NCI-H510A (cell line): ENCODE results near the gene POU2F2.

Experiments
- DNase-seq: peaks from one replicate; lab custom pipeline; 2025; lab: John Stamatoyannopoulos, UW

POU2F2 gene

GRCh38 chr19:42154471-42155323, 22.5 kb upstream of the POU2F2 start:
- no peak for DNase-seq

GRCh38 chr19:42153672-42154433, 21.6 kb upstream of the POU2F2 start:
- DNase-seq, result no peak

GRCh38 chr19:42152910-42153671, 20.8 kb upstream of the POU2F2 start:
- no peak for DNase-seq

- no peak for DNase-seq
These were observed 19.8 kb upstream of the POU2F2 start for GRCh38 chr19:42151782-42152684.

GRCh38 chr19:42150911-42151361, 18.7 kb upstream of the POU2F2 start:
- no peak for DNase-seq

GRCh38 chr19:42150364-42150763, 18.1 kb upstream of the POU2F2 start:
- DNase-seq, result no peak

- no peak for DNase-seq
These were observed 17.4 kb upstream of the POU2F2 start for GRCh38 chr19:42149447-42150202.

- DNase-seq, result no peak
These were observed 16.0 kb upstream of the POU2F2 start for GRCh38 chr19:42148266-42148665.

- DNase-seq, result no peak
These were observed 11.3 kb upstream of the POU2F2 start for GRCh38 chr19:42143341-42144234.

- no peak for DNase-seq
These were observed 8.0 kb upstream of the POU2F2 start for GRCh38 chr19:42140125-42140754.

GRCh38 chr19:42134535-42135070, 2.4 kb upstream of the POU2F2 start:
- no peak for DNase-seq

GRCh38 chr19:42132851-42133528, 744 bp upstream of the POU2F2 start:
- DNase-seq, result peak; percentile 86

- no peak for DNase-seq
These were observed 857 bp downstream of the POU2F2 start for GRCh38 chr19:42131149-42132029.

- DNase-seq, result no peak
These were observed 2.0 kb downstream of the POU2F2 start for GRCh38 chr19:42130254-42130573.

- DNase-seq, result no peak
These were observed 2.6 kb downstream of the POU2F2 start for GRCh38 chr19:42129399-42130253.

- DNase-seq, result no peak
These were observed 5.7 kb downstream of the POU2F2 start for GRCh38 chr19:42126574-42126973.
